HUES6 (cell line): ENCODE data around the gene DROSHA.
A peak's percentile ranks its signal among the peaks of the same experiment; 100 is the strongest.

Source experiments
- H3K27ac ChIP-seq: 2 replicates; pipeline ENCODE4 v1.7.0; 2013; ENCODE audit warnings: low read depth, mild to moderate bottlenecking, low read length, inconsistent platforms
- H3K27me3 ChIP-seq: 2 replicates; pipeline ENCODE4 v1.6.1; 2013; ENCODE audit warnings: low read length; ENCODE audit not compliant: control insufficient read depth, insufficient read depth
- H3K36me3 ChIP-seq: 2 replicates; pipeline ENCODE4 v1.6.1; 2013; ENCODE audit warnings: low read length; ENCODE audit not compliant: control insufficient read depth, insufficient read depth
- H3K4me1 ChIP-seq: 2 replicates; pipeline ENCODE4 v1.6.1; 2013; ENCODE audit warnings: low read length; ENCODE audit not compliant: control insufficient read depth, insufficient read depth
- H3K4me3 ChIP-seq: 2 replicates; pipeline ENCODE4 v1.5.1; 2013; ENCODE audit warnings: low read depth, low read length
- H3K9ac ChIP-seq: one replicate; pipeline ENCODE4 v1.6.1; 2013; ENCODE audit warnings: mild to moderate bottlenecking, low read length
- H3K9me3 ChIP-seq: 2 replicates; pipeline ENCODE4 v1.6.1; 2013; ENCODE audit warnings: low read depth, low read length; ENCODE audit not compliant: control insufficient read depth, insufficient read depth

The DROSHA gene

GRCh38 chr5:31530541-31531265, 1.2 kb downstream of the DROSHA start:
- peaks cover 52% of the 10 kb centered on the region for H3K36me3 ChIP-seq
- peaks cover 11% of the 10 kb centered on the region for H3K4me1 ChIP-seq
- H3K9ac ChIP-seq, result peak overlapping the region; percentile 95
- H3K27ac ChIP-seq, result no peak overlapping the region
- H3K9me3 ChIP-seq, result no peaks in the 10 kb centered on the region
- peak overlapping the region; percentile 99 for H3K4me3 ChIP-seq
- no peaks in the 10 kb centered on the region for H3K27me3 ChIP-seq

GRCh38 chr5:31523041-31523440, 8.9 kb downstream of the DROSHA start:
- H3K36me3 ChIP-seq, result peaks cover 80% of the 10 kb centered on the region
- H3K4me3 ChIP-seq, result no peak overlapping the region
- no peaks in the 10 kb centered on the region for H3K9me3 ChIP-seq

GRCh38 chr5:31516802-31517201, 15.1 kb downstream of the DROSHA start:
- Histone ChIP-seq H3K27ac (no peak overlapping the region), H3K27me3 (no peaks in the 10 kb centered on the region), H3K4me1 (no peaks in the 10 kb centered on the region), H3K9ac (no peak overlapping the region), H3K9me3 (no peaks in the 10 kb centered on the region), H3K4me3 (no peak overlapping the region), H3K36me3 (peaks cover 78% of the 10 kb centered on the region)

More at GRCh38 chr5:31523041-31523440, 8.9 kb downstream of the DROSHA start:
- H3K27me3 ChIP-seq, result no peaks in the 10 kb centered on the region
- no peaks in the 10 kb centered on the region for H3K4me1 ChIP-seq
- no peak overlapping the region for H3K27ac ChIP-seq
- no peak overlapping the region for H3K9ac ChIP-seq

- H3K27me3 ChIP-seq, result no peaks in the 10 kb centered on the region
- no peak overlapping the region for H3K4me3 ChIP-seq
- no peak overlapping the region for H3K27ac ChIP-seq
- H3K4me1 ChIP-seq, result no peaks in the 10 kb centered on the region
- no peak overlapping the region for H3K9ac ChIP-seq
- H3K36me3 ChIP-seq, result peaks cover 87% of the 10 kb centered on the region
- H3K9me3 ChIP-seq, result no peaks in the 10 kb centered on the region
Observed at GRCh38 chr5:31511305-31511704, 20.6 kb downstream of the DROSHA start.

- Histone ChIP-seq H3K36me3 (peaks cover 84% of the 10 kb centered on the region), H3K4me3 (no peak overlapping the region), H3K9ac (no peak overlapping the region), H3K27me3 (no peaks in the 10 kb centered on the region), H3K9me3 (no peaks in the 10 kb centered on the region), H3K4me1 (no peaks in the 10 kb centered on the region), H3K27ac (no peak overlapping the region)
Observed at GRCh38 chr5:31504529-31504928, 27.4 kb downstream of the DROSHA start.

GRCh38 chr5:31502506-31502905, 29.4 kb downstream of the DROSHA start:
- no peaks in the 10 kb centered on the region for H3K9me3 ChIP-seq
- no peak overlapping the region for H3K27ac ChIP-seq
- no peak overlapping the region for H3K4me3 ChIP-seq
- no peaks in the 10 kb centered on the region for H3K27me3 ChIP-seq
- no peaks in the 10 kb centered on the region for H3K4me1 ChIP-seq
- H3K36me3 ChIP-seq, result peaks cover 86% of the 10 kb centered on the region
- no peak overlapping the region for H3K9ac ChIP-seq

GRCh38 chr5:31500256-31500655, 31.6 kb downstream of the DROSHA start:
- no peak overlapping the region for H3K9ac ChIP-seq
- no peaks in the 10 kb centered on the region for H3K9me3 ChIP-seq
- no peak overlapping the region for H3K4me3 ChIP-seq
- peaks cover 98% of the 10 kb centered on the region for H3K36me3 ChIP-seq
- H3K27ac ChIP-seq, result no peak overlapping the region
- no peaks in the 10 kb centered on the region for H3K4me1 ChIP-seq
- H3K27me3 ChIP-seq, result no peaks in the 10 kb centered on the region

- Histone ChIP-seq H3K4me1 (peaks cover 18% of the 10 kb centered on the region), H3K9ac (no peak overlapping the region), H3K36me3 (peaks cover 93% of the 10 kb centered on the region), H3K9me3 (no peaks in the 10 kb centered on the region), H3K27me3 (no peaks in the 10 kb centered on the region), H3K4me3 (no peak overlapping the region), H3K27ac (no peak overlapping the region)
Observed at GRCh38 chr5:31496891-31497290, 35.0 kb downstream of the DROSHA start.

GRCh38 chr5:31496301-31496700, 35.6 kb downstream of the DROSHA start:
- Histone ChIP-seq H3K27ac (no peak overlapping the region), H3K9ac (no peak overlapping the region), H3K9me3 (no peaks in the 10 kb centered on the region), H3K4me1 (peaks cover 18% of the 10 kb centered on the region), H3K4me3 (no peak overlapping the region), H3K27me3 (no peaks in the 10 kb centered on the region), H3K36me3 (peaks cover 93% of the 10 kb centered on the region)

- no peak overlapping the region for H3K4me3 ChIP-seq
- no peak overlapping the region for H3K27ac ChIP-seq
- no peaks in the 10 kb centered on the region for H3K9me3 ChIP-seq
Observed at GRCh38 chr5:31495336-31495735, 36.6 kb downstream of the DROSHA start.

GRCh38 chr5:31492869-31493268, 39.0 kb downstream of the DROSHA start:
- H3K36me3 ChIP-seq, result peaks cover 82% of the 10 kb centered on the region
- no peak overlapping the region for H3K27ac ChIP-seq
- no peak overlapping the region for H3K9ac ChIP-seq
- peaks cover 18% of the 10 kb centered on the region for H3K4me1 ChIP-seq
- H3K9me3 ChIP-seq, result no peaks in the 10 kb centered on the region
- H3K27me3 ChIP-seq, result no peaks in the 10 kb centered on the region
- H3K4me3 ChIP-seq, result no peak overlapping the region

More at GRCh38 chr5:31495336-31495735, 36.6 kb downstream of the DROSHA start:
- Histone ChIP-seq H3K36me3 (peaks cover 90% of the 10 kb centered on the region), H3K4me1 (peaks cover 18% of the 10 kb centered on the region), H3K27me3 (no peaks in the 10 kb centered on the region), H3K9ac (no peak overlapping the region)
